Ovary (tissue), 3 donors: Measurements from ENCODE around the gene TAS2R41.

Experiments
- CTCF ChIP-seq, 3 donors: fragments of 450-650 bp in 2 of 3; fragments of 200-600 bp in 1 of 3; IDR thresholded peaks; one replicate each; pipeline versions ENCODE4 v1.5.1 to v1.8.0; 2016 to 2022; ENCODE audit warnings: antibody characterized with exemption in 3 of 3, mild to moderate bottlenecking in 1 of 3
- EP300 ChIP-seq: sonication (generic); formaldehyde crosslinking; IDR thresholded peaks from one replicate; pipeline ENCODE4 v1.6.1; 2017; ENCODE audit warnings: antibody characterized with exemption
- POLR2A ChIP-seq: fragments of 450-650 bp; IDR thresholded peaks from one replicate; pipeline ENCODE4 v1.6.1; 2017; ENCODE audit warnings: antibody characterized with exemption, mild to moderate bottlenecking, moderate library complexity
- donor health status: DM: no; HTN: no; CAD: no.

- TF ChIP-seq CTCF (IDR thresholded peaks at IDR 0.05) (no peak), POLR2A (no peak), EP300 (no peak)
These were observed 37.8 kb upstream of the TAS2R41 start for GRCh38 chr7:143439866-143440265.
